Measurements from ENCODE around the gene RASSF5.

GRCh38 chr1:206468571-206468970, 38.8 kb upstream of the RASSF5 start:
- no peak for TF ChIP-seq CTCF (IDR thresholded peaks at IDR 0.05)
- TF ChIP-seq, protein P1, sequence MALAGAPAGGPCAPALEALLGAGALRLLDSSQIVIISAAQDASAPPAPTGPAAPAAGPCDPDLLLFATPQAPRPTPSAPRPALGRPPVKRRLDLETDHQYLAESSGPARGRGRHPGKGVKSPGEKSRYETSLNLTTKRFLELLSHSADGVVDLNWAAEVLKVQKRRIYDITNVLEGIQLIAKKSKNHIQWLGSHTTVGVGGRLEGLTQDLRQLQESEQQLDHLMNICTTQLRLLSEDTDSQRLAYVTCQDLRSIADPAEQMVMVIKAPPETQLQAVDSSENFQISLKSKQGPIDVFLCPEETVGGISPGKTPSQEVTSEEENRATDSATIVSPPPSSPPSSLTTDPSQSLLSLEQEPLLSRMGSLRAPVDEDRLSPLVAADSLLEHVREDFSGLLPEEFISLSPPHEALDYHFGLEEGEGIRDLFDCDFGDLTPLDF (CRISPR knock-in tag; IDR thresholded peaks at IDR 0.05): no peak
- no peak for TF ChIP-seq ESRRA (CRISPR knock-in tag; IDR thresholded peaks at IDR 0.05; ENCODE audit: borderline replicate concordance)
- TF ChIP-seq HMGXB4 (CRISPR knock-in tag; IDR thresholded peaks at IDR 0.05): no peak
- TF ChIP-seq ETV6 (CRISPR knock-in tag; IDR thresholded peaks at IDR 0.05): no peak
- no peak for TF ChIP-seq NR3C1 (CRISPR knock-in tag; conservative IDR thresholded peaks at IDR 0.05; ENCODE audit: low read depth)
- TF ChIP-seq ATF2 (CRISPR knock-in tag; IDR thresholded peaks at IDR 0.05; ENCODE audit: borderline replicate concordance, low read depth): no peak
- no peak for TF ChIP-seq MAX (CRISPR knock-in tag; IDR thresholded peaks at IDR 0.05)
- TF ChIP-seq ELF4 (CRISPR knock-in tag; IDR thresholded peaks at IDR 0.05; ENCODE audit: low read depth): no peak
- TF ChIP-seq, protein P2, sequence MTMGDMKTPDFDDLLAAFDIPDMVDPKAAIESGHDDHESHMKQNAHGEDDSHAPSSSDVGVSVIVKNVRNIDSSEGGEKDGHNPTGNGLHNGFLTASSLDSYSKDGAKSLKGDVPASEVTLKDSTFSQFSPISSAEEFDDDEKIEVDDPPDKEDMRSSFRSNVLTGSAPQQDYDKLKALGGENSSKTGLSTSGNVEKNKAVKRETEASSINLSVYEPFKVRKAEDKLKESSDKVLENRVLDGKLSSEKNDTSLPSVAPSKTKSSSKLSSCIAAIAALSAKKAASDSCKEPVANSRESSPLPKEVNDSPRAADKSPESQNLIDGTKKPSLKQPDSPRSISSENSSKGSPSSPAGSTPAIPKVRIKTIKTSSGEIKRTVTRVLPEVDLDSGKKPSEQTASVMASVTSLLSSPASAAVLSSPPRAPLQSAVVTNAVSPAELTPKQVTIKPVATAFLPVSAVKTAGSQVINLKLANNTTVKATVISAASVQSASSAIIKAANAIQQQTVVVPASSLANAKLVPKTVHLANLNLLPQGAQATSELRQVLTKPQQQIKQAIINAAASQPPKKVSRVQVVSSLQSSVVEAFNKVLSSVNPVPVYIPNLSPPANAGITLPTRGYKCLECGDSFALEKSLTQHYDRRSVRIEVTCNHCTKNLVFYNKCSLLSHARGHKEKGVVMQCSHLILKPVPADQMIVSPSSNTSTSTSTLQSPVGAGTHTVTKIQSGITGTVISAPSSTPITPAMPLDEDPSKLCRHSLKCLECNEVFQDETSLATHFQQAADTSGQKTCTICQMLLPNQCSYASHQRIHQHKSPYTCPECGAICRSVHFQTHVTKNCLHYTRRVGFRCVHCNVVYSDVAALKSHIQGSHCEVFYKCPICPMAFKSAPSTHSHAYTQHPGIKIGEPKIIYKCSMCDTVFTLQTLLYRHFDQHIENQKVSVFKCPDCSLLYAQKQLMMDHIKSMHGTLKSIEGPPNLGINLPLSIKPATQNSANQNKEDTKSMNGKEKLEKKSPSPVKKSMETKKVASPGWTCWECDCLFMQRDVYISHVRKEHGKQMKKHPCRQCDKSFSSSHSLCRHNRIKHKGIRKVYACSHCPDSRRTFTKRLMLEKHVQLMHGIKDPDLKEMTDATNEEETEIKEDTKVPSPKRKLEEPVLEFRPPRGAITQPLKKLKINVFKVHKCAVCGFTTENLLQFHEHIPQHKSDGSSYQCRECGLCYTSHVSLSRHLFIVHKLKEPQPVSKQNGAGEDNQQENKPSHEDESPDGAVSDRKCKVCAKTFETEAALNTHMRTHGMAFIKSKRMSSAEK (CRISPR knock-in tag; IDR thresholded peaks at IDR 0.05; ENCODE audit: borderline replicate concordance): no peak
- TF ChIP-seq CBFB (CRISPR knock-in tag; IDR thresholded peaks at IDR 0.05; ENCODE audit: low read depth): no peak
- TF ChIP-seq ZNF416 (CRISPR knock-in tag; IDR thresholded peaks at IDR 0.05): no peak
- TF ChIP-seq, protein P3, sequence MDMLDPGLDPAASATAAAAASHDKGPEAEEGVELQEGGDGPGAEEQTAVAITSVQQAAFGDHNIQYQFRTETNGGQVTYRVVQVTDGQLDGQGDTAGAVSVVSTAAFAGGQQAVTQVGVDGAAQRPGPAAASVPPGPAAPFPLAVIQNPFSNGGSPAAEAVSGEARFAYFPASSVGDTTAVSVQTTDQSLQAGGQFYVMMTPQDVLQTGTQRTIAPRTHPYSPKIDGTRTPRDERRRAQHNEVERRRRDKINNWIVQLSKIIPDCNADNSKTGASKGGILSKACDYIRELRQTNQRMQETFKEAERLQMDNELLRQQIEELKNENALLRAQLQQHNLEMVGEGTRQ (CRISPR knock-in tag; IDR thresholded peaks at IDR 0.05): no peak
- no peak for TF ChIP-seq SMAD3 (CRISPR knock-in tag; IDR thresholded peaks at IDR 0.05; ENCODE audit: borderline replicate concordance)

All from WTC11 (cell line).